HG02798 (cell line): ENCODE data around the gene NKAIN4.

Source experiments
- ATAC-seq: cut with Tn5 transposase; IDR thresholded peaks from one replicate; pipeline ENCODE4 v1.9.1; 2021; ENCODE audit warnings: mild to moderate bottlenecking; ENCODE audit not compliant: unreplicated experiment, poor library complexity

NKAIN4 gene

DNA sequence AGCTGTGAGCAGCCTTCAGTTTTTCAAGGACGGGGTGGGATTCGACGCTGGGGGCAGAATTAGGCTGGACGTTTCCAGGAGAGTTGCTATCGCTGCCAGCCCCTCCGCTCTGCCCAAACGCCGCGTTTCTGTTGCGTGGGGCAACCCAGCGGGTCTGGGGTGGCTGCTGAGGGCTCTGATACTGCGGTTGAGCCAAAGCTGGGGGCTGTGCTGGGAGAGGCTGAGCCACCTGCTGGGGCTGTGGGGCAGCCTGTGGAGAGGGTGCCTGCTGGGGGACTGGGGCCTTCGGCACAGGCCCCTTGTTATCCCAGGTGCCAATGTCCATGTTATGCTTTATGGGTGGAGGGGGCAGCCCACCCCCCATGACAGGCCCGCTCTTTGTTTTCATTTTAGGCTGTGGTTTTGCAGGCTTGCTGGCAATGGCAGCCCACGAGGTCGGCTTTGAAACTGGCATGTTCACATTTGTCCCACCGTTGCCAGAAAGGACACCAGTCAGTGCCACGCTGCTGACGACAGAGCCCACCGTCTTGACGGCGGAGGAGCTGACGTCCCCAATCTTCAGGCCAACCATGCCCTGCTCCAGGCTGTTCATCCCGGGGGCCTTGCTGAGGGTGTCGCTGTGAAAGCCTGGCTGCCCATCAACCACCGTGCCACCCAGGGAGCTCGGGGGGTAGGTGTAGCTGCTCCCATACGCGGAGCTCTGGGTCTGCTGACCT lies 51.3 kb downstream of the NKAIN4 start:
- ATAC-seq = no peak

DNA sequence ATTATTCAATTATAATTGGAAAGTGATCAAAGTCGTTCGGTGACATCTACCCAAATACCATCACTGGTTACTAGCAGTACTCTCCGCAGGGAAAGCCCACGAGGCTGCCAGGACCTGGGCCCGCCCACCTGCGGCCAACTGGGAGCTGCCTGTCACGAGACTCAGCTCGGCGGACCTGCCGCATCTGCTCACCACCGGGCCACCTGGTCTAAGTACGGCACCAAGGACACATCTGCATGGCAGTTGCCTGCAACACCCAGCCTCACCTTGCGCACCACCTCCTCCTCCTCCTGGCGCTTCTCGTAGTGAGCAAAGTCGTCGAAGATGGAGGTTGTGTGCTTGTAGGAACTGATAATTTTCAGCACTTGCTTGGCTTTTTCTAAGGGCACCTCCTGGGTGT lies 52.2 kb downstream of the NKAIN4 start:
- no peak for ATAC-seq

- no peak for ATAC-seq
Measured at GRCh38 chr20:63198606-63199005, 55.7 kb downstream of the NKAIN4 start.

- no peak for ATAC-seq
Measured at GRCh38 chr20:63196768-63197470, 57.3 kb downstream of the NKAIN4 start.

DNA sequence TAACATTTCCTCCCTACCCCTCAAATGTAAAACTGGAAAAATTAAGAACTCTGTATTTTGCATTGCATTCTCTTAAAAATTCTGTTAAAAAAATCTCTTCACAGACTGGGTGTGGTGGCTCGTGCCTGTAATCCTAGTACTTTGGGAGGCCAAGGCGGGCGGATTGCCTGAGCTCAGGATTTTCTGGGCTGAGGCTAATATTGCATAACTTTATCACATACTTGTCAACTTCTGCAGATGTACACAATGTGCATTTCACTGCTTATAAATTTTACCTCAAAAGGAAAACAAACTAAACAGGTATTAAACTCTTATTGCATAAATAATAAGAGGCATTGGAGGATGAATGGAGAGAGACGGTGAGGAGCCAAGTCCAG lies 59.5 kb downstream of the NKAIN4 start:
- ATAC-seq = no peak

DNA sequence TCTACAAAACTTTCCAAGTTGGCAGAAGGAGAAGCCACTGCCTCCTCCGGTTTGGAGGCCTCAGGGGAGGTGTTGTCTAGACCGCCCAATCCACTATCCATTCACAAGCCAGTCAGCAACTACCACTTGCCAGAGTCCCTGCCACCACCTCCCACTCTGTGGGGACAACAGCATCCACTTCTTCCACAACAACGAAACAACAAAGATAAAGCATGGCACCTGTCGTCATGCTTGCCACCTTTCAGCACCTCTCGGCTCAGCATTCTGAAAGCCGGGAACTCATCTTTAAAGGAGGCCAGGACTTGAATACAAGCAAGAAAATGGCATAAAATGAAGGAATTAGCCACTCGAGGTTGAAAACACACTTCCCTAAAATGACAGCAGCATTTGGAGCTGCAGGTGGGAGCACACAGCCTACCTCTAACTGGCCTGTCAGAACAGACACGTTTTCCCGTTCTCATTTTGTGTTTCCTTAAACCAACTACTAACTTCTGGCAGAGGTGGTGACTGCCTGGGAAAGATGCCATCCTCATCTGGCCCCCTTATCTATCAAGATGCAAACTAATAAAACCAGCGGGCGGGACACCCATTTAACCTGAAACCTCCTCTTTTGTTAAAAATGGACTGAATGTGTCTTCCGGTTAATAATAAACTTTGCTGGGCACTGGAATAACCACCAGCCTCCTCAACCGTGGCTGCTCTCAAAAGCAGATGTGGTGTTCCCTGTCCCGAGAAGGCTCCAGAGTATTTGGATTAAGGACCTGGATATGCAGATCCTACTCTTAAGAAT lies 60.1 kb downstream of the NKAIN4 start:
- no peak for ATAC-seq

DNA sequence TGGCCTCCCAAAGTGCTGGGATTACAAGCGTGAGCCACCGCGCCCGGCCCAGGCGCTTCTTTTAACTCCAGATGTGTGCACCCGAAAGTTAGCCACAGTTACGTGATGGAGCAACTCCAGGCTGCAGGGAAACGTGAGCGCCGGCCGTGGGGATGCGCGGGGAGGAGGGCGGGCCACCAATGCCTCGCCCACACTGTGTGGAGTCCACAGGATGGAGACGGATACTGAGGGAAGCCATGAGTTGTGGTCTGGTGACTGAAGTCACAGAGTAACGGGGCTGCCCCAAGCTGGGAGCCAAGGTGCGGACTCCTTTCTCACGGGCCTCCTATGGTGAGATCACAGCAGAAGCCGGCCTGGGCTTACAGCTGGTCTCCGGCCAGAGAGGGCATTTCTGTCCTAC lies 61.5 kb downstream of the NKAIN4 start:
- ATAC-seq = no peak

DNA sequence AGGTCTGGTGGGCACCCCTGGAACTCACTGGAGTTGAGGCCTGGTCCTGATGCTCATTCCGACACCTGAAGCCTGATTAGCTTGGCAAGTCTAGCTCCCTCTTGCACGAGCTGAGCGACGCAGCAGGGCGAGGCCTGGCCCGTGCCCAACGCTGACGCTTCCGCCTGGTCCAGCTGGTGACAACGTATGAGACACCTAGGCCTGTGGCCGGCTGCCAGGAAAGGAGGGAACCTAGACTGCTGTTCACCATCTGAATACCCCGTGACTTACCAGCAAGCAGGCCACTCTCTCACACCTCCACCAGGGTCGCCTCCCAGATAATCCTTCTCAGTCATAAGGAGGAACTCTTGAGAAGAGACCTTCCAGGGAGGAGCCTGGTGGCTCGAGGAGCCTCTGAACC lies 62.9 kb downstream of the NKAIN4 start:
- no peak for ATAC-seq

GRCh38 chr20:63190828-63191227 lies 63.4 kb downstream of the NKAIN4 start:
- no peak for ATAC-seq
